Measurements from ENCODE around the gene CD81.

DNA sequence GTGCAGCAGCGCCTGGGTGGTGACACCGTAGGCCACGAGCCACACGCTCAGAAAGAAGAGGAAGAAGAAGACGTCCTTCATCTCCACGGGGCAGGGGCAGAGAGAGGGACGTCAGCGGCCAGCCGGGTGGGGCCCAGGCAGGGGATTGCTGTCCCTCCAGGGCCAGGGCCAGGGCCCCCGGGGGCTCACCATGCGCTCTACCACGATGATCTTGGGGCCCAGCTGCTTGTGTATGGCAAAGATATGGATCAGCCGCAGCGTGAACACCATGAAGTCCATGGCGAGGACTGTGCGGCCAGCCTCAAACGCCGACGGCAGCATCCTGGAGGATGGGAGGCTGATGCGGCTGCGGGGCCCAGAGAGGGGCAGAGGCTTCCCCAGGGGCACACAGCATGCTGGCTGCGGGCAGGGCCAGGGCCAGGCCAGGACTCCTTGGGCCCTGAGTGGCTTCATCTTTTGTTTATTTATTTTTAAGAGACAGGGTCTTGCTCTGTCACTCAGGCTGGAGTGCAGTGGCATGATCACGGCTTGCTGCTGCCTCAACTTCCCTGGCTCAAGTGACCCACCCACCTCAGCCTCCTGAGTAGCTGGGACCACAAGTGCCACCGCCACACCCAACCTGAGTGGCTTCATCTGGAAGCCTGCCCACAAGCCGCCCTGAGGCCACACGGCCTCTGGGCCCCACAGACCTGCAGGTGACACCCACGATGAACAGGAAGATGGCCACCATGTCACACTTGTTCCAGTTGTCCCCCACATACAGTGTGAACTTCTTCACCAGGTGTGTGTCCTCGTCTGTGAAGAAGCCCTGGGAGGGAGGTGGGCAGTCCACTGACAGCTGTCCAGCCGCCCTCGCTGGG is 34.6 kb downstream of the CD81 start:
- TF ChIP-seq, protein P1, sequence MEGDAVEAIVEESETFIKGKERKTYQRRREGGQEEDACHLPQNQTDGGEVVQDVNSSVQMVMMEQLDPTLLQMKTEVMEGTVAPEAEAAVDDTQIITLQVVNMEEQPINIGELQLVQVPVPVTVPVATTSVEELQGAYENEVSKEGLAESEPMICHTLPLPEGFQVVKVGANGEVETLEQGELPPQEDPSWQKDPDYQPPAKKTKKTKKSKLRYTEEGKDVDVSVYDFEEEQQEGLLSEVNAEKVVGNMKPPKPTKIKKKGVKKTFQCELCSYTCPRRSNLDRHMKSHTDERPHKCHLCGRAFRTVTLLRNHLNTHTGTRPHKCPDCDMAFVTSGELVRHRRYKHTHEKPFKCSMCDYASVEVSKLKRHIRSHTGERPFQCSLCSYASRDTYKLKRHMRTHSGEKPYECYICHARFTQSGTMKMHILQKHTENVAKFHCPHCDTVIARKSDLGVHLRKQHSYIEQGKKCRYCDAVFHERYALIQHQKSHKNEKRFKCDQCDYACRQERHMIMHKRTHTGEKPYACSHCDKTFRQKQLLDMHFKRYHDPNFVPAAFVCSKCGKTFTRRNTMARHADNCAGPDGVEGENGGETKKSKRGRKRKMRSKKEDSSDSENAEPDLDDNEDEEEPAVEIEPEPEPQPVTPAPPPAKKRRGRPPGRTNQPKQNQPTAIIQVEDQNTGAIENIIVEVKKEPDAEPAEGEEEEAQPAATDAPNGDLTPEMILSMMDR (IDR thresholded peaks at IDR 0.05): no peak
- TF ChIP-seq POLR2AphosphoS5 (IDR thresholded peaks at IDR 0.05): no peak
- TF ChIP-seq EP300 (IDR thresholded peaks at IDR 0.05): no peak
- TF ChIP-seq POLR2A (IDR thresholded peaks at IDR 0.05): no peak

All from gastroesophageal sphincter (tissue), 3 donors.